GM12892 (cell line): ENCODE data around the gene ATG16L2.

Source experiments
- POLR2A ChIP-seq: IDR thresholded peaks from 2 replicates; pipeline ENCODE4 v1.6.1; 2011; ENCODE audit warnings: low read depth, low read length, control low read depth
- POLR2AphosphoS5 ChIP-seq: IDR thresholded peaks from 2 replicates; pipeline ENCODE4 v1.6.1; 2011; ENCODE audit warnings: low read depth, low read length, control low read depth
- TAF1 ChIP-seq: IDR thresholded peaks from 2 replicates; pipeline ENCODE4 v1.6.1; 2011; ENCODE audit warnings: low read depth, mild to moderate bottlenecking, control low read depth, low read length, borderline replicate concordance

- TF ChIP-seq POLR2A (no peak), POLR2AphosphoS5 (no peak), TAF1 (no peak)
Measured at GRCh38 chr11:72774499-72774898, 39.7 kb upstream of the ATG16L2 start.
